HUES64 (cell line): ENCODE measurements around the gene EHD3.

Experiments
- H3K27ac ChIP-seq: 2 replicates; pipeline ENCODE4 v1.7.0; 2013; ENCODE audit warnings: low read depth, low read length, inconsistent platforms
- H3K27me3 ChIP-seq: 2 replicates; pipeline ENCODE4 v1.6.1; 2013; ENCODE audit warnings: mild to moderate bottlenecking, low read length; ENCODE audit not compliant: insufficient read depth
- H3K36me3 ChIP-seq: 2 replicates; pipeline ENCODE4 v1.6.1; 2013; ENCODE audit warnings: mild to moderate bottlenecking, low read length; ENCODE audit not compliant: insufficient read depth
- H3K4me1 ChIP-seq: 2 replicates; pipeline ENCODE4 v1.6.1; 2013; ENCODE audit warnings: mild to moderate bottlenecking, low read length, moderate library complexity; ENCODE audit not compliant: insufficient read depth
- H3K4me3 ChIP-seq: 2 replicates; pipeline ENCODE4 v1.5.1; 2013; ENCODE audit warnings: mild to moderate bottlenecking, low read length, moderate library complexity
- H3K9ac ChIP-seq: 2 replicates; pipeline ENCODE4 v1.6.1; 2013; ENCODE audit warnings: mild to moderate bottlenecking, low read depth, low read length
- H3K9me3 ChIP-seq: 2 replicates; pipeline ENCODE4 v1.6.1; 2013; ENCODE audit warnings: low read depth, low read length; ENCODE audit not compliant: insufficient read depth
- WGBS: fragments of 150-250, 120-280 bp; methylation state at CpG from one replicate; pipeline ENCODE4 v1.1.7; 2013; ENCODE audit warnings: missing lambda C conversion rate; 5-methylcytosine and 5-hydroxymethylcytosine counted together

The EHD3 gene

GRCh38 chr2:31197669-31198068 is 36.3 kb upstream of the EHD3 start:
- H3K4me1 ChIP-seq, result no peaks in the 10 kb centered on the region
- H3K4me3 ChIP-seq, result no peak overlapping the region
- H3K27me3 ChIP-seq, result no peaks in the 10 kb centered on the region
- H3K36me3 ChIP-seq, result no peaks in the 10 kb centered on the region
- H3K27ac ChIP-seq, result no peak overlapping the region
- no peaks in the 10 kb centered on the region for H3K9me3 ChIP-seq
- 93% methylated on average over 2 of the region's 2 CpGs for WGBS
- H3K9ac ChIP-seq, result no peak overlapping the region

DNA sequence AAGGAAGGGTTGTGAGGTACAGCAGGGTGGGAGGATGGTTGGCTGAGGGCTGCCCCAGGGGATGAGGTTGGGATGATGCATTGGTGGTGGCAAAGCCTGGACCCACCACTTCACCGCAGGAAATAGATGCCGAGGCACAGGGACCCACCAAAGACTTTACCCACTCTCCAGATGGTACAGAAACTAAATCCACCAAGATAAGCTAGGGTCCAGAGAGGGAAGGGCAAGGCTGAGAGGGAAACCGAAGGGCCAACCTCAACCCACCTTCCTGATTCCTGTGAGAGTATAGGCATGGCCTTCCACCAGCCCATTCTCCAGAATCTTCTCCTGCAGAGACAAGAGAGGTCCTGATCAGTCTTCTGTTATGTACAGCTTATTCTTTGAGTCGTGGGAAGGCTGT is 34.7 kb upstream of the EHD3 start:
- Histone ChIP-seq H3K9me3 (no peaks in the 10 kb centered on the region), H3K36me3 (no peaks in the 10 kb centered on the region), H3K27ac (no peak overlapping the region), H3K9ac (no peak overlapping the region), H3K4me1 (no peaks in the 10 kb centered on the region), H3K27me3 (no peaks in the 10 kb centered on the region), H3K4me3 (no peak overlapping the region)
- 94% methylated on average over 3 of the region's 4 CpGs for WGBS

DNA sequence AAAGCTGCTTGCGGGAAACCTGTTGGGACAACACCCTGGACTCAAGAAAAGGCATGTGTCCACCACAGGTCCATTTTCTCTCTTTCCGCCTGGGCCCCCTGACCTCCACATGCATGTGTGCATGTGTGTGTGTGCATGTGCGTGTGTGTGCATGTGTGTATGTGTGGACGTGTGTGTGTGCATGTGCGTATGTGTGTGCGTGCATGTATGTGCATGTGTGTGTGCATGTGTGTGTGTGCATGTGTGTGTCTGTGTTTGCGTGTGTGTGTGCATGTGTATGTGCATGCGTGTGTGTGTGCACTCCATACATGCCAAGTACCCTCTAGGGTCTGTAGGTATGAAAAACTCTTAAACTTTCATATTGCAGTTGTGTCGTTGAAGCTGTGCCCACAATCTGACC is 33.0 kb upstream of the EHD3 start:
- H3K4me1 ChIP-seq, result no peaks in the 10 kb centered on the region
- H3K27me3 ChIP-seq, result no peaks in the 10 kb centered on the region
- no peak overlapping the region for H3K4me3 ChIP-seq
- 86% methylated on average over 9 of the region's 9 CpGs for WGBS
- H3K36me3 ChIP-seq, result no peaks in the 10 kb centered on the region
- H3K27ac ChIP-seq, result no peak overlapping the region
- H3K9ac ChIP-seq, result no peak overlapping the region
- no peaks in the 10 kb centered on the region for H3K9me3 ChIP-seq

DNA sequence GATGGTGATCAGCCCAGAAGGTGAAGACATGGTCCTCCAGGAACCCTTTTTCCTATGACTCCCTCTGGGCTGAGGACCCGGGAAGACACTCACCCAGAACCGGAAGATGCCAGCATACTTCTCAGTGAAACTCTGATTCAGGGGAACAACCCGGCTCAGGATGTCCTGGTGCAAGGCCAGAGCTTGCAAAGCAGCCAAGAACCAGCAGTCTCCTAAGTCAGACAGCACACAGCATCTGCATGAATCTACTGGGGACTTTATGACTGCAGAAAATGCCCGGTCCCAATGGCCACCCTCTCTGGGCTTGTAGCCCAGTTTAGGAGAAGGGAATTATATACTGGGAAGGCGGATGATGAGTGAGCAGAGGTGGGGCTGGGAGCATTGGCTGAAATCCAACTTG is 31.9 kb upstream of the EHD3 start:
- WGBS, result 95% methylated on average over 5 of the region's 5 CpGs
- no peak overlapping the region for H3K27ac ChIP-seq
- H3K27me3 ChIP-seq, result no peaks in the 10 kb centered on the region
- no peaks in the 10 kb centered on the region for H3K9me3 ChIP-seq
- H3K4me3 ChIP-seq, result no peak overlapping the region
- H3K36me3 ChIP-seq, result no peaks in the 10 kb centered on the region
- no peak overlapping the region for H3K9ac ChIP-seq
- no peaks in the 10 kb centered on the region for H3K4me1 ChIP-seq

- 0 out of 2 replicates have a peak, but pooled peaks cover 4% of the 10 kb centered on the region for H3K4me1 ChIP-seq
- H3K27ac ChIP-seq, result no peak overlapping the region
- no peaks in the 10 kb centered on the region for H3K36me3 ChIP-seq
- WGBS, result 91% methylated on average over 5 of the region's 5 CpGs
- no peaks in the 10 kb centered on the region for H3K27me3 ChIP-seq
- no peaks in the 10 kb centered on the region for H3K9me3 ChIP-seq
- H3K4me3 ChIP-seq, result no peak overlapping the region
- no peak overlapping the region for H3K9ac ChIP-seq
Measured at GRCh38 chr2:31202833-31203232, 31.1 kb upstream of the EHD3 start.

GRCh38 chr2:31203916-31204315 is 30.0 kb upstream of the EHD3 start:
- no peaks in the 10 kb centered on the region for H3K36me3 ChIP-seq
- no peak overlapping the region for H3K27ac ChIP-seq
- H3K9me3 ChIP-seq, result no peaks in the 10 kb centered on the region
- H3K4me3 ChIP-seq, result no peak overlapping the region
- 0 out of 2 replicates have a peak, but pooled peaks cover 8% of the 10 kb centered on the region for H3K4me1 ChIP-seq
- no peaks in the 10 kb centered on the region for H3K27me3 ChIP-seq
- no peak overlapping the region for H3K9ac ChIP-seq

DNA sequence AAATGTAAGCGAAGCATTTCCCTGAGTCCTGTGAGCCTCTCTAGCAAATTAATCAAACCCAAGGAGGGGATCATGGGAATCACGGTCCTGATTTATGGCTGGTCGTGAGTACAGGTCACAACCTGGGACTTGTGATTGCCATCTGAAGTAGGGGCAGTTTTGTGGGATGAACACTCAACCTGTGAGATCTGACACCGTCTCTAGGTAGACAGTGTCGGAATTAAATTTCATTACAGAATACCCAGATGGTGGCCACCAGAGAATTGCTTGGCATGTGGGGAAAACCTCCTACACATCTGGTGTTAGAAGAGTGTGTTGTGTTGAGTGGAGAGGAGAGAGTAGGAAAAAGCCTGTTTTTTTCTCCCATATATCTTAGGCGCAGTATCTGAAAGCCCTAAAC is 29.2 kb upstream of the EHD3 start:
- Histone ChIP-seq H3K9ac (no peak overlapping the region), H3K27me3 (no peaks in the 10 kb centered on the region), H3K9me3 (no peaks in the 10 kb centered on the region), H3K4me3 (no peak overlapping the region), H3K4me1 (0 out of 2 replicates have a peak, but pooled peaks cover 8% of the 10 kb centered on the region), H3K27ac (no peak overlapping the region), H3K36me3 (no peaks in the 10 kb centered on the region)
- 98% methylated on average over 6 of the region's 6 CpGs for WGBS

DNA sequence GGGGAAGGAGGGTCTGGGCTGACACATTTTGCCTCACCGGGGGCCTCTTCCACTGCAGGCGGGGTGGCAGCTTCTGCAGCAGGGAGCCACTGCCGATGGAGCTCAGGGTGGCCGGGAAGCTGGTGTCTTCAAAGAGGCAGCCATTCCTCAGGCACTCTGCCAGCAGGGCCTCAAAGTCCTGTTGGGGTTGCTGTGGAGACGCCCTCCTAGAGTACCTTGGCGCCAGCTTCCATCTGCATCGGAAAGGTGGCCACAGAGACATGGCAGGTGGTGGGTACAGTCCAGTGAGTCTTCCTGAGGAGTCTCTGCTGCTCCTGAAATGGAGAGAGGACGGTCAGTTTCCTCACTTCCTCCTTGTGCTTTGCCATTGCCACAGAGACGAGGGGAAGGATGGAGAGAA is 28.8 kb upstream of the EHD3 start:
- WGBS, result 93% methylated on average over 9 of the region's 9 CpGs
- Histone ChIP-seq H3K9me3 (no peaks in the 10 kb centered on the region), H3K27ac (no peak overlapping the region), H3K9ac (no peak overlapping the region), H3K4me3 (no peak overlapping the region), H3K4me1 (0 out of 2 replicates have a peak, but pooled peaks cover 8% of the 10 kb centered on the region), H3K36me3 (no peaks in the 10 kb centered on the region), H3K27me3 (no peaks in the 10 kb centered on the region)

- no peak overlapping the region for H3K4me3 ChIP-seq
- 0 out of 2 replicates have a peak, but pooled peaks cover 8% of the 10 kb centered on the region for H3K4me1 ChIP-seq
- H3K9me3 ChIP-seq, result no peaks in the 10 kb centered on the region
- H3K9ac ChIP-seq, result no peak overlapping the region
- no peak overlapping the region for H3K27ac ChIP-seq
- H3K27me3 ChIP-seq, result no peaks in the 10 kb centered on the region
- 90% methylated on average over 3 of the region's 3 CpGs for WGBS
- no peaks in the 10 kb centered on the region for H3K36me3 ChIP-seq
Measured at GRCh38 chr2:31205613-31206012, 28.3 kb upstream of the EHD3 start.

DNA sequence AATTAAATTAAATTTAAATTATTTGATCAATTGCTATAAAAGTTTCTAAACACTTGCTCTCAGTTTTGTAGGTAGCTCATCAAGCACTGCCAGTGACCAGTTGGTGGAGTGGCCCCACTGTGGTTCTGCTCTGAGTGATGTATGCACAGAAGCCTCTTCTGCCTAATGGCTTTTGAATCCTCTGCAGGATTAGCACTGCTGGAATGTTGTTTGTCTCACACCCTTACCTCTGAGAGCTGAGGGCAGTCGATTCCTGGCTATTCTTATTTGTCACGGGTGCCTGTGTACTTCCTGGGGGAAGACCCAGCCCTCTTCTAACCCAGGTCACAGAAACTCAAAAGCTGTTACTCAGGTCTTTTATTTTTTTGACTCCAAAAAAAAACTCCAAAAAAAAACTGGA is 26.2 kb upstream of the EHD3 start:
- Histone ChIP-seq H3K9ac (no peak overlapping the region), H3K4me3 (no peak overlapping the region), H3K4me1 (0 out of 2 replicates have a peak, but pooled peaks cover 8% of the 10 kb centered on the region), H3K27me3 (no peaks in the 10 kb centered on the region), H3K27ac (peak overlapping the region; percentile 28; the same call in 1 of the 2 replicates), H3K9me3 (no peaks in the 10 kb centered on the region), H3K36me3 (no peaks in the 10 kb centered on the region)
- WGBS, result 31% methylated on average over 2 of the region's 2 CpGs

- H3K4me3 ChIP-seq, result no peak overlapping the region
- H3K9ac ChIP-seq, result no peak overlapping the region
- no peaks in the 10 kb centered on the region for H3K9me3 ChIP-seq
- peak overlapping the region; percentile 28; the same call in 1 of the 2 replicates for H3K27ac ChIP-seq
- H3K4me1 ChIP-seq, result peaks cover 12% of the 10 kb centered on the region; the same call in 1 of the 2 replicates
- no CpG with 5 or more reads among the region's 1 CpG for WGBS
- no peaks in the 10 kb centered on the region for H3K27me3 ChIP-seq
- H3K36me3 ChIP-seq, result no peaks in the 10 kb centered on the region
Measured at GRCh38 chr2:31208240-31208639, 25.7 kb upstream of the EHD3 start.
